Measurements from ENCODE around the gene SHROOM3. TPM values are rescaled to one million over a fixed set of nuclear protein-coding genes. Genes with fewer than 3 reads are reported as not detected.
"Not testable (repeated sequence)": the region's sequence is repeated elsewhere in the genome, so short reads cannot be mapped to it uniquely, and the experiment has no call there.

Gene SHROOM3
- total RNA-seq, 1 experiment from 2014 or later: 27.6 TPM

- Histone ChIP-seq H3K27me3 (ENCODE audit: insufficient read depth, low read length) (no peaks in the 10 kb centered on the region), H3K14ac (ENCODE audit: insufficient read depth, low read length) (no peak overlapping the region), H3K56ac (ENCODE audit: insufficient read length, low read depth, low read length) (no peak overlapping the region), H3K4me2 (ENCODE audit: insufficient read depth, insufficient read length, low read length) (no peak overlapping the region), H3K18ac (ENCODE audit: insufficient read length, low read depth, low read length) (peak overlapping the region; percentile 56), H3K79me1 (ENCODE audit: insufficient read depth, low read depth, low read length, poor library complexity, severe bottlenecking) (no peaks in the 10 kb centered on the region), H2BK120ac (ENCODE audit: low read depth, low read length, poor library complexity, severe bottlenecking) (no peak overlapping the region), H2AK5ac (ENCODE audit: insufficient read length, low read length) (no peak overlapping the region), H3K79me2 (ENCODE audit: insufficient read depth, low read length) (no peaks in the 10 kb centered on the region), H3K23ac (ENCODE audit: insufficient read length, low read depth, low read length) (no peak overlapping the region), H3K4me1 (ENCODE audit: insufficient read depth, low read length) (peaks cover 21% of the 10 kb centered on the region), H4K91ac (ENCODE audit: insufficient read length, low read depth, low read length) (no peak overlapping the region), H3K27ac (ENCODE audit: insufficient read length, low read depth, low read length) (no peak overlapping the region), H3K23me2 (ENCODE audit: insufficient read length, low read depth, low read length, poor library complexity, severe bottlenecking) (no peaks in the 10 kb centered on the region), H2BK15ac (ENCODE audit: low read depth, low read length) (no peak overlapping the region), H2BK20ac (ENCODE audit: low read depth, low read length, poor library complexity, severe bottlenecking) (no peak overlapping the region), H3T11ph (ENCODE audit: low read length) (no peak overlapping the region), H4K20me1 (ENCODE audit: control insufficient read depth, insufficient read depth, insufficient read length) (no peaks in the 10 kb centered on the region), H2AFZ (ENCODE audit: low read length) (no peak overlapping the region), H3K9ac (ENCODE audit: extremely low read depth, insufficient read length, low read length) (no peak overlapping the region), H2BK12ac (ENCODE audit: insufficient read length, low read depth, low read length) (no peak overlapping the region), H4K8ac (replicated peaks; ENCODE audit: insufficient read length, low read depth, low read length) (no peak overlapping the region), H2BK5ac (ENCODE audit: insufficient read length, low read length) (no peak overlapping the region), H3K9me3 (ENCODE audit: control insufficient read depth, low read depth, low read length) (no peaks in the 10 kb centered on the region), H3K4ac (ENCODE audit: low read depth, low read length) (no peak overlapping the region), H4K5ac (ENCODE audit: insufficient read length, low read depth, low read length) (no peak overlapping the region)
- Mint-ChIP-seq H3K4me1 (peaks cover 57 to 64% of the 10 kb centered on the region in 2 experiments), H3K27me3 (ENCODE audit: low read depth) (no peaks in the 10 kb centered on the region), H3K27ac (peak overlapping the region in 2 of 3 experiments; percentile 78 to 92; a peak in 5 of 7 replicates), H3K4me3 (0 out of 5 replicates have a peak overlapping the region, but pooled peaks of 1 of the 2 experiments have one; percentile 3), H3K9me3 (no peaks in the 10 kb centered on the region; a peak in 1 of 5 replicates), H3K36me3 (ENCODE audit: insufficient read depth in 1 of 3, low read depth in 3 of 3) (no peaks in the 10 kb centered on the region)
- no peak for TF ChIP-seq CTCF (conservative IDR thresholded peaks at IDR 0.05)
- no CpG with 5 or more reads among the region's 1 CpG for WGBS (ENCODE audit: extremely low coverage, insufficient read length, low lambda C conversion rate)
- no peak for DNase-seq
These were observed 172.8 kb downstream of the SHROOM3 start for GRCh38 chr4:76607846-76608245.

DNA sequence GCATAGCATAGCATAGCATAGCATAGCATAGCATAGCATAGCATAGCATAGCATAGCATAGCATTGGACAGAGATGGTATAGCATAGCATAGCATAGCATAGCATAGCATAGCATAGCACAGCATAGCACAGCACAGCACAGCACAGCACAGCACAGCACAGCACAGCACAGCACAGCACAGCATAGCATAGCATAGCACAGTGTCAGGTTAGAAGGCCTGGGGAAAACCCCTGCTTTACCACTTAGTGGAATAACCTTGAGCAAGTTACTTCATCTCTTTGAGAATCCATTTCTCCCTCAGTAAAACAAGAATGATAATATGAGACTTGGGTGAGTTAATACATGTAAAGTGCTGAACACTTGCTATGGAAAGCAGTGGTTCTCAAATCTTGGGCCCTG, 173.5 kb downstream of the SHROOM3 start:
- not testable (repeated sequence) for H3K23ac ChIP-seq (ENCODE audit: insufficient read length, low read depth, low read length); H3K4me3 Mint-ChIP-seq; H4K5ac ChIP-seq (ENCODE audit: insufficient read length, low read depth, low read length); H3K79me2 ChIP-seq (ENCODE audit: insufficient read depth, low read length); H4K8ac ChIP-seq (replicated peaks; ENCODE audit: insufficient read length, low read depth, low read length); H3K27ac ChIP-seq (ENCODE audit: insufficient read length, low read depth, low read length); H3K4me2 ChIP-seq (ENCODE audit: insufficient read depth, insufficient read length, low read length); H3K36me3 Mint-ChIP-seq (ENCODE audit: insufficient read depth in 1 of 3, low read depth in 3 of 3); H2BK12ac ChIP-seq (ENCODE audit: insufficient read length, low read depth, low read length); H3K27me3 ChIP-seq (ENCODE audit: insufficient read depth, low read length); H3K9me3 Mint-ChIP-seq; H2BK5ac ChIP-seq (ENCODE audit: insufficient read length, low read length); H3K56ac ChIP-seq (ENCODE audit: insufficient read length, low read depth, low read length); H2BK20ac ChIP-seq (ENCODE audit: low read depth, low read length, poor library complexity, severe bottlenecking); H4K91ac ChIP-seq (ENCODE audit: insufficient read length, low read depth, low read length); H3K27me3 Mint-ChIP-seq (ENCODE audit: low read depth); H2AFZ ChIP-seq (ENCODE audit: low read length); H3K14ac ChIP-seq (ENCODE audit: insufficient read depth, low read length); H3K9ac ChIP-seq (ENCODE audit: extremely low read depth, insufficient read length, low read length); H4K20me1 ChIP-seq (ENCODE audit: control insufficient read depth, insufficient read depth, insufficient read length); H2AK5ac ChIP-seq (ENCODE audit: insufficient read length, low read length); H2BK120ac ChIP-seq (ENCODE audit: low read depth, low read length, poor library complexity, severe bottlenecking); H3K9me3 ChIP-seq (ENCODE audit: control insufficient read depth, low read depth, low read length); H3K18ac ChIP-seq (ENCODE audit: insufficient read length, low read depth, low read length); H3T11ph ChIP-seq (ENCODE audit: low read length); H2BK15ac ChIP-seq (ENCODE audit: low read depth, low read length); DNase-seq; H3K79me1 ChIP-seq (ENCODE audit: insufficient read depth, low read depth, low read length, poor library complexity, severe bottlenecking); H3K23me2 ChIP-seq (ENCODE audit: insufficient read length, low read depth, low read length, poor library complexity, severe bottlenecking); H3K4ac ChIP-seq (ENCODE audit: low read depth, low read length)
- H3K4me1 ChIP-seq (ENCODE audit: insufficient read depth, low read length): peaks cover 21% of the 10 kb centered on the region
- Mint-ChIP-seq H3K4me1 (peaks cover 57 to 64% of the 10 kb centered on the region in 2 experiments), H3K27ac (peak overlapping the region in 2 of 3 experiments; percentile 78 to 92; a peak in 4 of 7 replicates)
